Medulla oblongata (tissue), 1 donor: ENCODE data around the gene PBX3.
"Not testable (repeated sequence)": the region's sequence is repeated elsewhere in the genome, so short reads cannot be mapped to it uniquely, and the experiment has no call there.

ENCODE experiments used
- DNase-seq: peaks from one replicate; pipeline ENCODE4 v3.0.0-alpha.2; 2015; ENCODE audit errors: extremely low spot score

The PBX3 gene

DNA sequence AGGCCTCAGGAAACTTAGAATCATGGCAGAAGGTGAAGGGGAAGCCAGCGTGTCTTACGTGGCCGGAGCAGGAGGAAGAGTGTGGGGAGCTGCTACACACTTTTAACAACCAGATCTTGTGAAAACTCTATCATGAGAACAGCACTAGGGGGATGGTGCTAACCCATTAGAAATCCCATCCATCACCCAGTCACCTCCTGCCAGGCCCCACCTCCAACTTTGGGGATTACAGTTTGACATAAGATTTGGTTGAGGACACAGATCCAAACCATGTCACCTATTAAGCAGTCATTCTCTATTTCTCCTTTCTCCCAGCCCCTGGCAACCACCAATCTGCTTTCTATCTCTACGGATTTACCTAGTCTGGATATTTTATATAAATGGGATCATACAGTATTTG lies 26.9 kb downstream of the PBX3 start:
- DNase-seq, result no peak

DNA sequence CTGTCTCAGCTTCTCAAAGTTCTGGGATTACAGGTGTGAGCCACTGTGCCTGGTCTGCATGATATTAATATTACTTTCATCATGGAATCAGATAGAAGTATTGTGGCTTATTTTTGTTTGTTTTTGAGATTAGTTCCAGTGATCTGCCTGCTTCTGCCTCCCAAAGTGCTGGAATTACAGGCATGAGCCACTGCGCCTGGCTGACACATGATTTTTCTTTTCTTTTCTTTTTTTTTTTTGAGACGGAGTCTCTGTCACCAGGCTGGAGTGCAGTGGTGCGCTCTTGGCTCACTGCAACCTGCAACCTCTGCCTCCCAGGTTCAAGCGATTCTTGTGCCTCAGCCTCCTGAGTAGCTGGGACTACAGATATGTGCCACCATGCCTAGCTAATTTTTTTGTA lies 29.6 kb downstream of the PBX3 start:
- not testable (repeated sequence) for DNase-seq

DNA sequence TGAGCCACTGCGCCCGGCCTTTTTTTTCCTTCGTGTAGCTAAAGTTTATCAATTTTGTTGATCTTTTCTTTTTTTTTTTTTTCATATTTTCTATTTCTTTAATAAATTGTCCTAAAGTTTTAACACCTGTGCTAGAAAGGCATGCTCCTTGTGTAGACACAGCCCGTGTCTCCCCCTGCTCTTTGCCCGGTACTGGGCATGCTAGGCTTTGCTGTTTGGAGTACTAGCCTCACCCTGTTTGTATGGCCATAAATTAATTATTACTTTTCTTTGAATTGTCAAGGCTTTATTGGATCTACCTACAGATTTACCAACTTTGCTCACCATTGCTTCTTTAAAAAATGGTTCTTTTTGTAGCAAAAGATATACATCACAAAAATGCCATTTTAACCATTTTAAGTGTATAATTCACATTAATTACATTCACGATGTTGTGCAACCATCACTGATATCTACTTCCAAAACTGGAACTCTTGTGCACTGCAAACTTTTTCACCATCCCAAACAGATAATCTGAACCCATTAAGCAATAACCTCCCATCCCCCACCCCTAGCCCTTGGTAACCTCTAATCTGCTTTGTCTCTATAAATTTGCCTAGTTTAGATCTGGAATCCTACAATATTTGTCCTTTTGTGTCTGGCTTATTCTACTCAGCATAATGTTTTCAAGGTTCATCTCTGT lies 31.5 kb downstream of the PBX3 start:
- not testable (repeated sequence) for DNase-seq

DNA sequence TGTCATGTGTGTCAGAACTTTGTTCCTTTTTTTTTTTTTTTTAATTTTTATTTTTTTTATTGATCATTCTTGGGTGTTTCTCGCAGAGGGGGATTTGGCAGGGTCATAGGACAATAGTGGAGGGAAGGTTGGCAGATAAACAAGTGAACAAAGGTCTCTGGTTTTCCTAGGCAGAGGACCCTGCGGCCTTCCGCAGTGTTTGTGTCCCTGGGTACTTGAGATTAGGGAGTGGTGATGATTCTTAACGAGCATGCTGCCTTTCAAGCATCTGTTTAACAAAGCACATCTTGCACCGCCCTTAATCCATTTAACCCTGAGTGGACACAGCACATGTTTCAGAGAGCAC lies 32.0 kb downstream of the PBX3 start:
- not testable (repeated sequence) for DNase-seq

DNA sequence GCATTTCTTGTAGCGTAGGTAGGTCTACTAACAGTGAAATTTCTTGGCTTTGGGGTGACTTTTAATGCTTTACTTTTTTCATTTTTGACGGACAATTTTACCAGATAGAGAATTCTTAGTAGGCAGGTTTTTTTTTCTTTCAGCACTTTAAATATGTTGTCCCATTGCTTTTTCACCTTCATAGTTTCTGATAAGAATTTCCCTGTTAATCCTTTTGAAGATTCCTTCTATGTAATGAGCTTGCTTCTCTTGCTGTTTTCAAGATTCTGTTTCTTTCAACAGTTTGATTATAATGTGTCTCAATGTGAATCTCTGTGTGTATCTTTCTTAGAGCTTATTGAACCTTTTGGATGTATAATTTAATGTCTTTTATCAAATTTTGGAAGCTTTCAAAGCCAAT lies 35.5 kb downstream of the PBX3 start:
- DNase-seq, result no peak

DNA sequence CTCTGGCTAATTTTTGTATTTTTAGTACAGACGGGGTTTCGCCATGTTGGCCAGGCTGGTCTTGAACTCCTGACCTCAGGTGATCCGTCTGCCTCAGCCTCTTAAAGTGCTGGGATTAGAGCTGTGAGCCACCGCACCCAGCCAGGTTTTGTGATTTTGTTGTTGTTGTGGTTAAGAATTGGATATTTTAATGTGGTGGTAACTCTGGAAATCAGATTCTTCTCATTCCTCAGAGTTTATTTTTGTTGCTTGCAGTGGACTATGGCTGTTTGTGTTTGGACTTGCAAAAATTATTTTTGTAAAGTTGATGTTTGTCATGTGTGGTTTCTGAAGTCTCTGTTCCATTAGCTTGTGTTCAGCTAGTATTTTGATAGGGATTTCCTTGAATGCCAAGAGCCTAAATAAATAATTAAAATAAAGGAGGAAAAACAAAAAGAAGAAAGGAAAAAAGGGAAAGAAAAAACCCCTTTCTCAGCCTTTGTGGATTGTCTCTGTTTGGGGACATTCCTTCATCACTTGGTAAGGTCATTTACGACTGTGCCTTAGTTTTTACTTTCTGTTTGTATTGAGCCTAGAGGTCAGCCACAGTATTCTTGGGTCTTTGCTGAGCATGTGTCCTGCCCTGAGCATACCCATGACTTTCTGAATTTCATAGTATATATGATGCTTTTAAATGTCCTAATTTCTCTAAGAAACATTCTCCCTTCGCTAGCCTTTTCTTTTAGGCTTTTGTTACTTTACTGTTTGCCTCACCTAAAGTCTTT lies 37.3 kb downstream of the PBX3 start:
- DNase-seq, result no peak

DNA sequence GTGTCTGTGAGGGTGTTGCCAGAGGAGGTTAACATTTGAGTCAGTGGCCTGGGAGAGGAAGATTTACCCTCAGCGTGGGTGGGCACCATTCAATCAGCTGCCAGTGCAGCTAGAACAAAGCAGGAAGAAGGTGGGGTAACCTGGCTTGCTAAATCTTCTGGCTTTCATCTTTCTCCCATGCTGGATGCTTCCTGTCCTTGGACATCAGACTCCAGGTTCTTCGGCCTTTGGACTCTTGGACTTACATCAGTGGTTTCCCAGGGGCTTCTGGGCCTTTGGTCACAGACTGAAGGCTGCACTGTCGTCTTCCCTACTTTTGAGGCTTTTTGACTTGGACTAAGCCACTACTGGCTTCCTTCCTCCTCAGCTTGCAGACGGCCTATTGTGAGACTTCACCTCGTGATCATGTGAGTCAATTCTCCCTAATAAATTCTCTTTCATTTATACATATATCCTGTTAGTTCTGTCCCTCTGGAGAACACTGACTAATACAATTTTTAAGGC lies 38.1 kb downstream of the PBX3 start:
- peak; percentile 39 for DNase-seq

DNA sequence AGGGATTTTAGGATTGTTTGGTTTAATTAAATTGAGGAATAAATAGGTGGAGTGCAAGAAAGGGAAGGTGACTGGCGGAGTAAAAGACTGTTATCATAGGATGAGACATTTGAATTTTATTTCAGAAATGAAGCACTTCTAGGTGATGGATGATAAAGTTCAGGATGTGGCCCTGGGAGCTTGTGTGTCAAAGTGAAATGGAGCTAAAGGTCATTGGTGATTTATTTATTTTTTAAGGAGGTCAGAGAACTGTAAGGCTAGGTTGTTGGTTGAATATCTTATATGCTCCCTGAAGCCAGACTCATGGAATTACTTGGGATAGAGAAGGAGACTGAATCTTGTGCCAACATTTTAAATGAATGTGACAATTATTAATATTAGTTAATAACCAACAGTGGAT lies 40.5 kb downstream of the PBX3 start:
- DNase-seq, result no peak

DNA sequence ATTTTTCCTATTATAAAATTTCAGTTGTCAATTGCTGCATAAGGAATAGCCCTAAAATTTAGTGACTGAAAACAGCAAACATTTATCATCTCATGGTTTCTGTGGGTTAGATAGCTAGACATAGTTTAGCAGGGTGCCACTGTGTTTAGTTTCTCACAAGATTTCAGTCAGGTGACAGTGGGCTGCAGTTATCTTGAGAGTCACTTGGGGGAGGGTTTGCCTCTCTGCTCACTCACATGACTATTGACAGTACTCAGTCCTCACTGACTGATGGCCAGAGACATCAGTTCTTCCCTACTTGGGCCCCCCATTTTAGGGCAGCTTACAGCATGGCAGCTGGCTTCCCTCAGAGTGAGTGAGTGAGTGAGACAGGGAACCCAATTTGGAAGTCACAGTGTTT lies 42.0 kb downstream of the PBX3 start:
- no peak for DNase-seq

DNA sequence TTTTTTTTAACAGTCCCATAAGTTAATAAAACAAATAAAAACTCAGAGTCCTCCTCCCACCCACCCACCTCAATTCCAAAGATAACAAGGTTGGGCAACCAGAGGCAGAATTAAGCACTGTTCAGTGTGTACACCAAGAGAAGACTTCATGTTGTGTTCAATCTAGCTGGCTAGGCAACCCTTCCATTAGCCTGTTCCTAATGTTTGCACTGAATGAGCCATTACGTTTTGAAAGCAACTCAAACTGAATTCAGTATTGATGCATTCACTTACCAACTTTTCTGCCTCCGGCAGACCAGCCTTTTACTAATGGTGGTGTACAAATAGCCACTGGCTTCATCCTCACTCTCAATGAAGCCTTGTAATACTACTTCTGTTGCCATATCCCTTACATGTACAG lies 47.5 kb downstream of the PBX3 start:
- no peak for DNase-seq

DNA sequence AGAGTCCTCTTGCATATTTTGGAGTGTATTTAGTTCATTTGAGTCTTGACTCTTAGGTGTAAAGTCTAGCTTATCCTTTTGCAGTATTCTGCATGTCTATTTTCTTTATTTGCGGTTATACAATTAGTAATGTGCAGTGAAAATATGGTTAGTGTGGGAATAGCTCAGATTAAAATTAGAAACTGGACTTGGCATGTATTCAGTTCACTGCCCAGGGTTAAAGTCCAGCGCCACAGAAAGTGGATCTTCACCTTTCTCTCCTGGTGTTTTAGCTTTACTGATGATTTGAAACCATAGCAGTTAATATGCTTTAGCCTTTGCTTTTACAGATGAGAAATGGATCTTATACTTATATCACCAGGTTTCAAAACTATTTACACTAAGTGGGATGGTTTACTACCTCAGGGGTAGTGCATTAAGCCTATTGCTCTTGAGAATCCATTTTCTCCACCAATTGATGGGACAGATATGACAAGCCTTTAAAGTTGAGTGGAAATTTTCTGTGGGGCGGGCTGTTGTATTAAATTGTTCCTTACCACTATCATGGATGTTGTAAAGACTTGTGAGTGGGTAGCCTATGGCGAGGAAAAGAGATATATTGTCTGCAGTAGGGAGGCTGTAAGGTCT lies 48.9 kb downstream of the PBX3 start:
- no peak for DNase-seq

DNA sequence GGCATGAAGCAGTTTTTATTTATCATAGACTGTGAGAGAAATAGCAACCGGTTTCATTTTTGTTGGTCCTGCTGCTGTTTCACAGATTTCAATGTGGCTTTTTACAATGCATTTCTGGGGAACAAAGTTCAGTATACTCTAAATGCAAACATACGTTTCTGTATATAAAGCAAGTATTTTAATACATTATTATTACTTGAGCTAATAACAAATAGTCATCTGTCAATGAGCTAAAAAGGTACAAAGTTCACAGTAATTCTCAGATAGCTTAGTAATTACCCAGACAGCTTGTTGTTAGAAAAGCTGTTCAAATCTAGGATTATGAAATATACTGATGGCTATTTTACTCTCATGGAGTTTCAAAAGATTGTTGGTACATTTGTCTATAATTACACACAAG lies 50.8 kb downstream of the PBX3 start:
- no peak for DNase-seq

DNA sequence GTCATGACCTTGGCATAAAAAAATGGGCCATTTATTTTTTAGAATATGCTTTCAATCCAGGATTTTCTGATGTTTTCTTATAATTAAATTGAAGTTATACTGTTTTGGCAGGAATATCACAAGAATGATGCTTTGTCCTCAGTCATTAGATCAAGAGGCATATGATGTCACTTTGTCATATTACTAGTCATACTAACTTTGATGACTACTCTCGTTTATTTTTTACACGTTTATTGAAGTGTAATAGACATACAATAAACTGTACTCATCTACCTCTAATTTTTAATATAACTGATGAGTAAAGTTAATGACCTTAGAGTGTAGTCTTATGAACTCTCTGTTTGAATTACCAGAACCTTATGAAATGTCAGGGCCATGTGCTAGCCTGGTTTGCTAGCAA lies 56.4 kb downstream of the PBX3 start:
- no peak for DNase-seq

DNA sequence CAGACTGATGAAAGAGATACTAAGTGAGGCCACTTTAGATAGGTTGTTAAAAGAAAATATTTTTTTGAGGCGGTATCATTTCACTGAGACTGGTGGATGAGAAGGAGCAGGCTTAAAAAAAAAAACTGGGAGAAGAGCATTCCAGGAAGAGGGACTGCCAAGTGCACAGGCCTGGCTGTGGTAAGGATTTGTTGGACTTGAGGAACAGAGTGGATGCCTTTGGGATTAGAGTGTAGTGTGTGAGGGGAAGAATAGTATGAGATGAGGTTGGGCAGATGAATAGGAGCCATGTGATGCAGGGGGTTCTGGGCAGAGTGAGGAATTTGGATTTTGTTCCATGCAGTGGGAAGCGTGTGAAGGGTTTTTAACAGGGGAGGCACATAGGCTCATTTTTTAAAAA lies 57.9 kb downstream of the PBX3 start:
- no peak for DNase-seq

DNA sequence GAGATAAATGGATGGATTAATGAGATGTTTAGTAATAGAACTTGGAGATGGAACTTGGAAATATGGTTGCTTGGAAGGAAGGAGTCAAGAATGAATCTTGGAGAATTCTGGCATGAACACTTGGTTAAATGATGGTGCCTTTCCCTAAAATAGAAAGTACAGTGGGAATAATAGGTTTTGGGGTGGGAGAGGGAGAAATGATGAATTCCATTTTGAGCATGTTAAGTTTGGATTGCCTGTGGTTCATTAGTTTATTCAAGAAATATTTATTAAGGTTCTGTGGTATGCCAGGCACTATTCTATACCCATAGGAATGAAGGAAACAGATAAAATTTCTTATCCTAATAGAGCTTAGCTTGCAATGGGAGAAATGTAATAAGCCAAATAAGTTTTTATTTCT lies 58.4 kb downstream of the PBX3 start:
- no peak for DNase-seq

DNA sequence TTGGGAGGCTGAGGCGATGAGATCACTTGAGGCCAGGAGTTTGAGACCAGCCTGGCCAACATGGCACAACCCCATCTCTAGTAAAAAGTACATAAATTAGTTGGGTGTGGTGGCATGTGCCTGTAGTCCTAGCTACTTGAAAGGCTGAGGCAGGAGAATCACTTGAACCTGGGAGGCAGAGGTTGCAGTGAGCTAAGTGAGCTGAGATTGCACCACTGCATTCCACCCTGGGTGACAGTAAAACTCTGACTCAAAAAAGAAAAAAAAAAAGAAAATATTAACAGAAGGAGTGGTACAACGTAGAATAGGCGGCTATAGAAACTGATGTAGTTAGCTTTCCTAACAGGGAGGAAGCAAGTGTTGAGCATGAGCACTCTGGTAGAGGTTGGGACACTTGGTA lies 59.9 kb downstream of the PBX3 start:
- no peak for DNase-seq

DNA sequence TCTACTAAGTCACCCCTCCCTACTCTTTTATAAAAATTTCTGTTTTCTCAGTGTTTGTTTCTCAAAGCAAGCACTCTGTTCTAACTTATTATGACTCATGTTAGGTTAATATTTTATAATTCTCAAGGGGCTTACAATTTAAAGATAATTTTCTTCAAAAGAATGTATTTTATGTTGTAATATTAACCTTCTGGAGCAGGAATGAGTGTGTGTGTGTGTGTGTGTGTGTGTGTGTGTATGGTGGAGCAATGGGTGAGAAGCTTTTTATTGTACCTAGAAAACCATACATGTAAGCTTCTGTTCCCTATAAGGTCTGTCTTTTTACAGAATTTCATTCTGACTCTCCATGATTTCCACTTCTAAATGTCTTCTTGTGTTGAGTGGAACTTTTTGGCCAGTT lies 63.0 kb downstream of the PBX3 start:
- no peak for DNase-seq

DNA sequence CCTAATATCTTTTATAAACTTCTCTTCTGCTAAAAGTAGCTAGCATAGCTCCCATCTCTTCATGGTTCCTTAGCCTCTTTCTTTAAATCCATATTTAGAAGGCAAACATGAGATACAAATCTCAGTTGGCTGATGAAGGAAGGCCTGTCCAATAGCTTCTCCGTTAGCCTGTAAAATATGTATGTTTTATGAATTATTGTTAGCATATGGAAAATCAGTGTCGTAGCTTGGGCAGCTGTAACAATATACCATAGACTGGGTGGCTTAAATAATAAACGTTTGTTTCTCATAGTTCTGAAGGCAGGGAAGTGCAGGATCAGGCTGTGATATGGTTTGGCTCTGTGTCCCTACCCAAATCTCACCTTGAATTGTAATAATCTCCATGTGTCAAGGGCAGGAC lies 63.8 kb downstream of the PBX3 start:
- no peak for DNase-seq

DNA sequence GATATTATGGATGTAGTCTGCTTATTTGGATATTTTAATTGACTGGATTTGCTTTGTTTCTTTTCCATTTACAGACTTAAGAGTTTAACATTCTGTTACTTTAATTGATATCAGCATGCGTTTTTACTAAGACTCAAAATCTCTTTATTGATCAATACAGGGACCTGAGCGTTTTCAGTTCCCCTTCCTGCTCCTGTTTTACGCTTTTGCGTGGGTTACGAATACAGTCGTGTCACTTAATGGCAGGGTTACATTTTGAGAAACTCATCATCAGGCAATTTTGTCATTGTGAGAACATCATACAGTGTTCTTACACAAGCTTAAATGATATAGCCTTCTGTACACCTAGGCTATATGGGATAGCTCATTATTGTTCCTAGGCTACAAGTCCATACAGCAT lies 65.2 kb downstream of the PBX3 start:
- DNase-seq, result no peak

DNA sequence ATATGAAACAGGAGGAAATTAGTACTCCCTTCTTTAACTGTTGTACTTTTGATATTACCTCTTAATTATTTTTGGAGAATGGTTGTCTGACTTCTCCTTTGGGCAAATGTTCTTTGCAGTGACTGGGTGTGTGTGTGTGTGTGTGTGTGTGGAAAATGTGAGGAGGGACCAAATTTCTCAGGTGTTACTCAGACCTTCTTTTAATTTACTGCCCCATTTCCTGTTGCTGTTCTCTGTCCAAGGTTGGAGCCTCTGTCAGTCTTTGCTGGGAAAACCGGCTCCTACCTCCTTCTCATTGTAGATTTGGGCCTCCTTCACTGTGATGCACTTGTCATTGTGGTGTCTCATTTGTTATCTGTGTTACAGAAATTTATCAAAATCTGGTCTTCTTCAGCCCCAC lies 68.4 kb downstream of the PBX3 start:
- DNase-seq, result no peak

DNA sequence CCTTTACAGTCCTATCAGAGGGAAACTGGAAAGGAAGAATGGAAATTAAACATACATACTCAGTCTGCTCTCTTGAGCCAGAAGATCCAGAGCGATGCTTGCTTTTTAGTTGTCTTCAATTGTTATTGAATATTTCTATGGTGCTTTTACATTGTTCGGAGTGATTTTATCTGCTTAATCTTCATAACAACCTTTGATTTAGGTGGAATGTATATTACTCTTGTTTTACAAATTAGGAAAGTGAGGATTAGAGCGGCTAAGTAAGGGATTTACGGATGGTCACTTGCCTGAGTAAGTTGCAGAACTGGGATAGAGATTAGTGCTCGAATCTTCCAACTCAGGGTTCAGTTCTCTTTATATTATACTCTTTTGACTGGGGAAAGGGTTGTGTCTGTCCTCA lies 69.1 kb downstream of the PBX3 start:
- DNase-seq, result no peak

DNA sequence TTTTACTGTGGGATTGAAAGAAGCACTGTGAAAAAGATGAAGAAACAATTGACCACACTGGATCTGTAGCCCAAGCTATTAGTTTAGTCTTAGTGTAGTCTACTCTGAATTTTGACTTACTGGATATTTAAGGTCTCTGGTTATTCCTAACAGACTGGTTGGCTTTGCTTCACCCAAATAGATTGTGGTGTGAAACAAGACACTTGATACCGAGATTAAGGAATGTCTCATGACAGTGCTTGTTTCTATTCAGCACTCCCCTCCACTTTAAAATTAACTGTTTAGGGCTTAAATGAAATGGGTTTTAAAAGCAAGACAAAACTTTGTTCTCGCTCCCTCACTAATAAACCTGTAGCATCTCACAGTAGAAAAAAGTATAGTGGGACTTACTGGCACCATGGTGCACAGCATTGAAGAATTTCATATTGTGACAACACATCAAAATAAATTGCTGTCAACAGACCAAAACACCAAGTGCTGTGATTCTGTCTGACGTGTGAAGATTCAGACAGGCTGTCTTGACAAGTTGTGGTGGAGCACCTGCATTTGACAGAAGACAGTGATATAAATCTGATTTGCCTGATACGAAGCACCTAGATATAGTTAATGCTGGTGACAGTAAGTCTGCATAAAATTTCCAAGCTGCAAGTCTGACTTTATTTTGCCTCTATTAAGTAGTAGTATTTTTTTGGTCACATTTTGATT lies 73.1 kb downstream of the PBX3 start:
- no peak for DNase-seq

DNA sequence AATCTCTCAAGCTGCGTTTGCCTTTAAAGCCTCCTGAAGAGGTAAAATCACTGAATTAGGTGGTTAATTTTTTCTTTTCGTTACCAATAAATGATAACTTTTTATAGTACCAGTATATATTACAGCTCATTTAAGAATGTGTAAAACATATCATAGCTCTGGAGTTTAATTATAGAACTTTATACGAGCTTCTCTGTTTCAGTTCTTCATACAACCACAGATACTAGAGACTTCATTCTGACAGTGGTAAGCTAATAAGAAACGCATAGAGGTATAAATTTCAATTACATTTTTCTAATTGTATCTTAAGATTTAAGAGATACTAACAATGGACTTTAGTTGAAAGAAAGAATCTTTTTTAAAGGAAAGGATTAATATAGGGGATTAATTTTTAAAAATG lies 73.9 kb downstream of the PBX3 start:
- DNase-seq, result peak; percentile 38
